ENCODE data around the gene TBC1D10A. TPM values are rescaled to one million over a fixed set of nuclear protein-coding genes. Genes with fewer than 3 reads are reported as not detected.
A peak's percentile ranks its signal among the peaks of the same experiment; 100 is the strongest.
"Not testable (repeated sequence)": the region's sequence is repeated elsewhere in the genome, so short reads cannot be mapped to it uniquely, and the experiment has no call there.

TBC1D10A gene
- total RNA-seq, 1 experiment from 2014 or later = 21.6 TPM

- DNase-seq (ENCODE audit: low read depth) = no peak
Observed at GRCh38 chr22:30348404-30348803, 21.7 kb upstream of the TBC1D10A start.

GRCh38 chr22:30347255-30347892 lies 20.6 kb upstream of the TBC1D10A start:
- DNase-seq (ENCODE audit: low read depth) = no peak

- no peak for DNase-seq (ENCODE audit: low read depth)
Observed at GRCh38 chr22:30344447-30345200, 17.9 kb upstream of the TBC1D10A start.

GRCh38 chr22:30340911-30341685 lies 14.4 kb upstream of the TBC1D10A start:
- DNase-seq (ENCODE audit: low read depth) = peak; percentile 38

GRCh38 chr22:30338802-30339201 lies 12.1 kb upstream of the TBC1D10A start:
- DNase-seq (ENCODE audit: low read depth) = no peak

GRCh38 chr22:30338341-30338740 lies 11.6 kb upstream of the TBC1D10A start:
- DNase-seq (ENCODE audit: low read depth) = not testable (repeated sequence)

GRCh38 chr22:30337461-30337778 lies 10.7 kb upstream of the TBC1D10A start:
- no peak for DNase-seq (ENCODE audit: low read depth)

- DNase-seq (ENCODE audit: low read depth) = no peak
Observed at GRCh38 chr22:30336752-30337460, 10.2 kb upstream of the TBC1D10A start.

GRCh38 chr22:30335236-30335635 lies 8.5 kb upstream of the TBC1D10A start:
- no peak for DNase-seq (ENCODE audit: low read depth)

DNA sequence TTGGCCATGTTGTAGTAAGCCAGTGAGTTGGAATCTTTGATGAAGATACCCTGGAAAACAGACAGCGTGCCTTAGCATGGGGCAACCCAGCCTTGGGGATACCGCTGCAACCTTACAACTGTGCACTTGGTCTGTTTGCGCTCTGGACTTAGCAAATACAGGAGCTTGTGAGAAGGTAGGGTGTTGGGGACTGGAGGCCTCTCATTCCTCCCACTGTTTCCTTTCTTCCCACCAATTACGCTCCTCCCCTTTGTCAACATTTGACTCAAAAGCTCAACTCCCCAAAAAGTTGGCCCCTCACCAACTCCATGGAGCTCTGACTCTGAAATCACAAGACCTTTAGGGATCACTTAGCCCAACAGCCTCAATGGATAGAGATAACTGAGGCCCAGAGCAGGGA lies 7.9 kb upstream of the TBC1D10A start:
- no peak for DNase-seq (ENCODE audit: low read depth)

- DNase-seq (ENCODE audit: low read depth) = no peak
Observed at GRCh38 chr22:30333707-30334087, 7.0 kb upstream of the TBC1D10A start.

GRCh38 chr22:30332994-30333706 lies 6.4 kb upstream of the TBC1D10A start:
- DNase-seq (ENCODE audit: low read depth) = no peak

DNA sequence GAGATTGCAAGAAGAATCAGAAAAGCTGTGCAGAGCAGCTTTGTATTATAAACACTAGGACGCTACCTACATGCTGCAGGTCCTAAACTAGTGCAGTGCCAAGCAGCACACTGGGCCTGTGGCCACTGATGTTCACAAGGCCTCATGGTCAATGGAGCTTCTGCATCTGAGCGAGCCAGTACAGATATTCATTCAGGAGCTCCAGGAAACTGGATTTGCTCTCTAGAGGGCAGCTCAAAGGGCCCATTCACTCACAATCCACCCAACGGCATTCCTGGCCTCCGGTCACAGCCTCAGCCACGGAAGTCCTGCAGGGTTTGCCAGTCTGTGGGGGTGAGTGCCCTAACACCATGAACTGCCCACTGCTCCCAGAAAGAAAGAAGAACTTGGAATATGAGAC lies 5.8 kb upstream of the TBC1D10A start:
- no peak for DNase-seq (ENCODE audit: low read depth)

GRCh38 chr22:30328466-30329049 lies 1.8 kb upstream of the TBC1D10A start:
- DNase-seq (ENCODE audit: low read depth) = no peak

- no peak for DNase-seq (ENCODE audit: low read depth)
Observed at GRCh38 chr22:30327864-30328345, 1.2 kb upstream of the TBC1D10A start.

- no peak for DNase-seq (ENCODE audit: low read depth)
Observed at GRCh38 chr22:30326255-30326705, 461 bp downstream of the TBC1D10A start.

DNA sequence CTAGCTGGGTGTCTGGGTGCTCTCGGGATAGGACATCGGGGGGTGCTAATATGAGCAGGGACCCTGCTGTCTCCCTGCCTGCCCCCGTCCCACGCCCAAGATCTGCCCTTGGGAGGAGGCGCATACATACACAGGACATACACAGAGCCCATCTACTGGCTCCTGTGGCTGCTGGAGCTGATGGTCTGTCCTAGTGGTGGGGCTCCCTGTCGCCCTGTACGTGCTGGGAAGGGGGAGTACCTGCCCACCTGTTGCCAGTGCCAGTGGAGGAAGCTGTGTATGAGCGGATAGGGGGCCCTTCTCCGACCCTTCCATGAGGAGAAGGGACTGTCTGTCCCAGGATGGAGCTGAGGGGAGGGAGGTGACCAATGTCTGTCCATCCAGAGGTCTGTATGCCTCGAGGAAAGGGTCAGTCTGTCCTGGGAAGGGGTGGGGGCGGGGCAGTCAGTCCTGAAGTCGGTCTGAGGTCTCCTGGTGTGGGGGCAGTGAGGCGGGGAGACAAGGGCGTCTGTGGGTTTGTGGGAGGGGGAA lies 952 bp downstream of the TBC1D10A start:
- no peak for DNase-seq (ENCODE audit: low read depth)

- DNase-seq (ENCODE audit: low read depth) = peak; percentile 84
Observed at GRCh38 chr22:30325065-30325720, 1.5 kb downstream of the TBC1D10A start.

GRCh38 chr22:30324014-30324730 lies 2.6 kb downstream of the TBC1D10A start:
- peak; percentile 66 for DNase-seq (ENCODE audit: low read depth)
